H1 (cell line): ENCODE data around the gene FGF14. TPM values are rescaled to one million over a fixed set of nuclear protein-coding genes. Genes with fewer than 3 reads are reported as not detected.

Experiments
- CTCF ChIA-PET: fragments of 300-600 bp; sonication (Branson Sonifier 250); formaldehyde crosslinking; loops from one replicate; lab custom pipeline; 2021; ENCODE audit not compliant: partially characterized antibody; lab: Charles Lee
- POLR2A ChIA-PET: fragments of 300-600 bp; sonication (Branson Sonifier 250); formaldehyde crosslinking; loops from one replicate; lab custom pipeline; 2021; ENCODE audit warnings: inconsistent platforms; ENCODE audit not compliant: partially characterized antibody; lab: Charles Lee
- DNase-seq, 2 experiments: peaks; one replicate each; pipeline versions ENCODE4 v3.0.0 to v3.0.0-alpha.2; 2010 to 2022; ENCODE audit warnings: low spot score in 2 of 2, low read depth in 1 of 2, mixed read lengths in 1 of 2
- FAIRE-seq: peaks from 2 replicates; lab custom pipeline; 2011; peaks lifted over from hg19 to GRCh38; lab: Jason Lieb, UNC
- H2AFZ ChIP-seq: 2 replicates; pipeline ENCODE4 v1.8.1; 2012; ENCODE audit warnings: low read length, inconsistent platforms
- H2AK5ac ChIP-seq: 2 replicates; pipeline ENCODE4 v1.6.1; 2013; ENCODE audit warnings: low read depth, low read length
- H2BK120ac ChIP-seq: replicated peaks from 2 replicates; pipeline ENCODE3; 2013; ENCODE audit warnings: low read depth, low read length, inconsistent platforms
- H2BK12ac ChIP-seq: 2 replicates; pipeline ENCODE4 v1.6.1; 2013; ENCODE audit warnings: low read depth, low read length
- H2BK15ac ChIP-seq: 2 replicates; pipeline ENCODE4 v1.6.1; 2013; ENCODE audit warnings: low read length
- H2BK20ac ChIP-seq: 2 replicates; pipeline ENCODE4 v1.6.1; 2013; ENCODE audit warnings: low read length
- H2BK5ac ChIP-seq: 2 replicates; pipeline ENCODE4 v1.6.1; 2013; ENCODE audit warnings: low read depth, low read length
- H3K14ac ChIP-seq: 2 replicates; pipeline ENCODE4 v1.6.1; 2013; ENCODE audit warnings: inconsistent platforms; ENCODE audit not compliant: insufficient read length
- H3K18ac ChIP-seq: 2 replicates; pipeline ENCODE4 v1.6.1; 2013; ENCODE audit warnings: low read length; ENCODE audit errors: extremely low read depth
- H3K23ac ChIP-seq: 2 replicates; pipeline ENCODE4 v1.6.1; 2013; ENCODE audit warnings: inconsistent platforms; ENCODE audit not compliant: insufficient read length
- H3K23me2 ChIP-seq: 2 replicates; pipeline ENCODE4 v1.6.1; 2013; ENCODE audit warnings: low read depth, low read length
- H3K27ac ChIP-seq: 2 replicates; pipeline ENCODE4 v1.6.1; 2011; ENCODE audit warnings: low read depth, low read length, inconsistent platforms
- H3K27me3 ChIP-seq, 4 experiments: replicated peaks in 1 of 4; 1 replicate in 1 of 4; 2 replicates in 3 of 4; pipeline versions ENCODE4 v1.6.1 to v1.8.1; 2011 to 2013; ENCODE audit warnings: low read length in 3 of 4, mild to moderate bottlenecking in 3 of 4, inconsistent platforms in 2 of 4, mixed read lengths in 2 of 4, moderate library complexity in 1 of 4; ENCODE audit not compliant: control insufficient read depth in 3 of 4, insufficient read depth in 3 of 4; ENCODE audit errors: extremely low read depth in 1 of 4
- H3K36me3 ChIP-seq, 4 experiments: 2 replicates each; pipeline versions ENCODE4 v1.6.1 to v1.8.1; 2011 to 2013; ENCODE audit warnings: mild to moderate bottlenecking in 4 of 4, low read length in 3 of 4, moderate library complexity in 2 of 4, control low read depth in 1 of 4, inconsistent platforms in 1 of 4; ENCODE audit not compliant: insufficient read depth in 4 of 4, control insufficient read depth in 2 of 4
- H3K4ac ChIP-seq: replicated peaks from 2 replicates; pipeline ENCODE3; 2013; ENCODE audit warnings: low read length, low read depth, mixed read lengths, inconsistent platforms; ENCODE audit not compliant: insufficient read length
- H3K4me1 ChIP-seq, 4 experiments: replicated peaks in 1 of 4; 1 replicate in 1 of 4; 2 replicates in 3 of 4; pipeline versions ENCODE4 v1.6.1 to v1.8.1; 2011 to 2013; ENCODE audit warnings: low read length in 3 of 4, inconsistent platforms in 2 of 4, mixed read lengths in 1 of 4; ENCODE audit not compliant: insufficient read depth in 4 of 4, control insufficient read depth in 3 of 4
- H3K4me2 ChIP-seq, 2 experiments: 2 replicates each; pipeline versions ENCODE4 v1.6.1 to v1.8.1; 2011 to 2013; ENCODE audit warnings: low read depth in 2 of 2, low read length in 2 of 2, control low read depth in 1 of 2, inconsistent platforms in 1 of 2, mild to moderate bottlenecking in 1 of 2; ENCODE audit not compliant: insufficient read depth in 1 of 2
- H3K4me3 ChIP-seq, 4 experiments: fragments of 200-600, 300-600 bp in 1 of 4; sonication (generic), shearing (Covaris generic), sonication (Bioruptor Twin) in 1 of 4; 2 replicates each; pipeline versions ENCODE4 v1.5.1 to v1.8.1; 2011 to 2016; ENCODE audit warnings: low read length in 4 of 4, low read depth in 3 of 4, control low read depth in 2 of 4, inconsistent platforms in 2 of 4, mild to moderate bottlenecking in 2 of 4, mixed read lengths in 1 of 4, moderate library complexity in 1 of 4; ENCODE audit not compliant: insufficient read depth in 2 of 4; ENCODE audit errors: extremely low read depth in 1 of 4
- H3K56ac ChIP-seq: replicated peaks from 2 replicates; pipeline ENCODE3; 2013; ENCODE audit warnings: low read depth, mild to moderate bottlenecking, mixed read lengths, low read length, inconsistent platforms; ENCODE audit not compliant: insufficient read length
- H3K79me1 ChIP-seq: 2 replicates; pipeline ENCODE4 v1.6.1; 2013; ENCODE audit warnings: low read depth, low read length, control low read depth
- H3K79me2 ChIP-seq, 2 experiments: 2 replicates each; pipeline versions ENCODE4 v1.6.1 to v1.8.1; 2012 to 2013; ENCODE audit warnings: low read length in 2 of 2, mild to moderate bottlenecking in 2 of 2, inconsistent platforms in 1 of 2; ENCODE audit not compliant: insufficient read depth in 2 of 2, control insufficient read depth in 1 of 2
- H3K9ac ChIP-seq, 4 experiments: replicated peaks in 1 of 4; 1 replicate in 1 of 4; 2 replicates in 3 of 4; pipeline versions ENCODE4 v1.6.1 to v1.8.1; 2011 to 2013; ENCODE audit warnings: low read depth in 3 of 4, low read length in 3 of 4, control low read depth in 2 of 4, mild to moderate bottlenecking in 2 of 4, moderate library complexity in 2 of 4, inconsistent platforms in 1 of 4; ENCODE audit errors: extremely low read depth in 1 of 4
- H3K9me3 ChIP-seq, 2 experiments: 2 replicates each; pipeline versions ENCODE4 v1.6.1 to v1.8.1; 2012 to 2013; ENCODE audit warnings: mild to moderate bottlenecking in 2 of 2, moderate library complexity in 2 of 2, control low read depth in 1 of 2, inconsistent platforms in 1 of 2, low read depth in 1 of 2, low read length in 1 of 2, mixed read lengths in 1 of 2; ENCODE audit not compliant: insufficient read depth in 2 of 2
- H4K20me1 ChIP-seq, 2 experiments: replicated peaks in 1 of 2; 2 replicates each; pipeline versions ENCODE3 to v1.8.1; 2011 to 2013; ENCODE audit warnings: inconsistent platforms in 2 of 2, low read length in 2 of 2, mild to moderate bottlenecking in 1 of 2; ENCODE audit not compliant: insufficient read depth in 2 of 2, control insufficient read depth in 1 of 2
- H4K5ac ChIP-seq: 2 replicates; pipeline ENCODE4 v1.6.1; 2013; ENCODE audit warnings: low read length, low read depth, mixed read lengths, inconsistent platforms; ENCODE audit not compliant: insufficient read length
- H4K8ac ChIP-seq: 2 replicates; pipeline ENCODE4 v1.8.0; 2013; ENCODE audit warnings: mild to moderate bottlenecking, moderate library complexity, low read length, inconsistent platforms; ENCODE audit not compliant: insufficient read depth; ENCODE audit errors: extremely low read depth
- H4K91ac ChIP-seq: replicated peaks from 2 replicates; pipeline ENCODE3; 2013; ENCODE audit warnings: low read length, mixed read lengths, inconsistent platforms; ENCODE audit not compliant: insufficient read length
- EGR1 ChIP-seq: IDR thresholded peaks from 2 replicates; pipeline ENCODE4 v1.6.1; 2011; ENCODE audit warnings: low read depth, low read length, borderline replicate concordance
- KDM1A ChIP-seq: fragments of 200-600, 300-600 bp; sonication (generic); IDR thresholded peaks from 2 replicates; pipeline ENCODE4 v1.7.1; 2016; ENCODE audit warnings: mild to moderate bottlenecking, low read length, borderline replicate concordance
- MAFK ChIP-seq: IDR thresholded peaks from 2 replicates; pipeline ENCODE4 v1.6.1; 2012; ENCODE audit warnings: low read depth, mild to moderate bottlenecking, improper control_type of control experiment, low read length
- NRF1 ChIP-seq: IDR thresholded peaks from 2 replicates; pipeline ENCODE4 v1.6.1; 2011; ENCODE audit warnings: mild to moderate bottlenecking, low read depth, low read length, improper control_type of control experiment
- POU5F1 ChIP-seq: IDR thresholded peaks from 2 replicates; pipeline ENCODE4 v1.6.1; 2011; ENCODE audit warnings: low read depth, mild to moderate bottlenecking, low read length, moderate library complexity
- SRF ChIP-seq: IDR thresholded peaks from 2 replicates; pipeline ENCODE4 v1.6.1; 2011; ENCODE audit warnings: mild to moderate bottlenecking, low read depth, low read length, moderate library complexity
- YY1 ChIP-seq: IDR thresholded peaks from 2 replicates; pipeline ENCODE4 v1.6.1; 2011; ENCODE audit warnings: low read depth, mild to moderate bottlenecking, low read length
- WGBS, 2 experiments: shearing (Covaris generic) in 1 of 2; methylation state at CpG; one replicate each; pipeline versions ENCODE4 v1.1.6 to v1.1.7; 2013 to 2015; ENCODE audit warnings: low lambda C conversion rate in 2 of 2, mixed read lengths in 2 of 2, inconsistent platforms in 1 of 2, low coverage in 1 of 2, missing lambda C conversion rate in 1 of 2; ENCODE audit not compliant: insufficient replicate concordance in 2 of 2, insufficient coverage in 1 of 2, insufficient read length in 1 of 2; ENCODE audit errors: extremely low coverage in 1 of 2, missing lambda C conversion rate in 1 of 2; 5-methylcytosine and 5-hydroxymethylcytosine counted together
- polyA plus RNA-seq, 7 experiments: library from polyadenylated mRNA; depleted of rRNA in 3 of 7; stranded (reverse) in 5 of 7; unstranded in 2 of 7; fragments of >200 nt in 5 of 7; fragments of 200-250 nt in 2 of 7; gene quantifications; 1 replicate in 5 of 7; 2 replicates in 1 of 7; 4 replicates in 1 of 7; pipeline versions ENCODE4 v1.2.1 to v1.2.3, GENCODE V29; 2011 to 2013; ENCODE audit warnings: missing spikeins in 2 of 7, mixed read lengths in 2 of 7
- total RNA-seq: library from RNA; stranded (reverse); fragmentation: NEBNext Ultra II Directional; extraction: Animal tissue kit (Norgen Biotek cat#: 25700); gene quantifications from 2 replicates; pipeline ENCODE4 v1.2.1, GENCODE V29; 2021

The FGF14 gene
- total and polyA plus RNA-seq, 2 of the 8 experiments (the other 6 are each of a cell fraction or from before 2014, with no cell fraction given): 0.05 to 0.58 TPM

DNA sequence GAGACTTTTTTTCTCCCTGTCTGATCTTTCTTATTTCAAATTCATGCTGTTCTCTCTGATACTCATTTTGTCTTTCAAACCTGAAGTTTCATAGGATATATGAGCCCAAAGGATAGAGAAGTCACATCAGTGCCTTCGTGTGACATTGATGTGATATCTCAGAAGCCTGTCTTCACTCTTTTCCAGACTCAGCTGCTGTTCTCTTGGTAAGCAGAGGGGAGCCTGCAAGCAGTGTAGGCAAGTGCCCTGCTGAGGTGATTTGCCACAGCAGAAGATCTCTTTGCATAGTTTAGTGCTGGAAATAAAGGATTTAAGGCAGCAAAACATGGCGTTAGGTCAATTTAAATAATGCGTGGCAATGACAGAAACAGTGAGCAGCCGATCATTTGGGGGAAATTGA is 602.7 kb downstream of the FGF14 start:
- Histone ChIP-seq H3K79me2 (no peaks in the 10 kb centered on the region), H3K9ac (no peak overlapping the region), H3K18ac (no peak overlapping the region), H3K4me3 (no peak overlapping the region), H2BK120ac (no peak overlapping the region), H2BK15ac (no peak overlapping the region), H2AK5ac (no peak overlapping the region), H2AFZ (no peak overlapping the region), H3K9me3 (no peaks in the 10 kb centered on the region), H3K14ac (no peak overlapping the region), H3K4ac (no peak overlapping the region), H3K36me3 (no peaks in the 10 kb centered on the region), H2BK5ac (no peak overlapping the region), H2BK20ac (no peak overlapping the region), H4K91ac (no peak overlapping the region), H3K79me1 (no peaks in the 10 kb centered on the region), H3K23ac (no peak overlapping the region), H2BK12ac (no peak overlapping the region), H3K4me1 (peaks cover 0 to 4% (median 1%) of the 10 kb centered on the region in 4 experiments; a peak in 1 of 7 replicates), H4K20me1 (no peaks in the 10 kb centered on the region), H4K5ac (no peak overlapping the region), H3K27ac (no peak overlapping the region), H3K27me3 (no peaks in the 10 kb centered on the region), H3K4me2 (no peak overlapping the region), H3K56ac (no peak overlapping the region), H4K8ac (no peak overlapping the region), H3K23me2 (no peaks in the 10 kb centered on the region)
- CTCF ChIA-PET: no interaction called here
- TF ChIP-seq MAFK (no peak), YY1 (no peak), SRF (no peak), POU5F1 (no peak), EGR1 (no peak), KDM1A (no peak), NRF1 (no peak)
- POLR2A ChIA-PET: no interaction called here
- no peak for FAIRE-seq
- 70% methylated on average over 4 of the region's 4 CpGs; no CpG with 5 or more reads in 1 of the 2 experiments for WGBS, 2 experiments
- DNase-seq: no peak
